Keratinocyte (primary cell): Measurements from ENCODE around the gene JAG2. TPM values are rescaled to one million over a fixed set of nuclear protein-coding genes. Genes with fewer than 3 reads are reported as not detected.

Source experiments
- DNase-seq: peaks from one replicate; pipeline ENCODE4 v3.0.0-alpha.2; 2011; ENCODE audit warnings: low read depth, missing footprints, low spot score
- FAIRE-seq: peaks from 2 replicates; lab custom pipeline; 2011; peaks lifted over from hg19 to GRCh38; lab: Jason Lieb, UNC
- H2AFZ ChIP-seq: 2 replicates; pipeline ENCODE4 v1.6.0; 2012; ENCODE audit warnings: low read length, control low read depth, inconsistent platforms; ENCODE audit not compliant: control insufficient read depth
- H3K27ac ChIP-seq: 2 replicates; pipeline ENCODE4 v1.5.1; 2011; ENCODE audit warnings: low read length; ENCODE audit not compliant: control insufficient read depth, insufficient read depth
- H3K27me3 ChIP-seq: 3 replicates; pipeline ENCODE4 v1.6.0; 2011; ENCODE audit warnings: low read length; ENCODE audit not compliant: control insufficient read depth, insufficient read depth; ENCODE audit errors: extremely low read depth
- H3K36me3 ChIP-seq, 2 experiments: 2 replicates in 1 of 2; 3 replicates in 1 of 2; pipeline ENCODE4 v1.5.1; 2011; ENCODE audit warnings: low read length in 2 of 2, mild to moderate bottlenecking in 1 of 2; ENCODE audit not compliant: control insufficient read depth in 2 of 2, insufficient read depth in 2 of 2; ENCODE audit errors: extremely low read depth in 1 of 2
- H3K4me1 ChIP-seq: 3 replicates; pipeline ENCODE4 v1.5.1; 2011; ENCODE audit warnings: low read length; ENCODE audit not compliant: control insufficient read depth, insufficient read depth; ENCODE audit errors: extremely low read depth
- H3K4me2 ChIP-seq: 3 replicates; pipeline ENCODE4 v1.6.0; 2011; ENCODE audit warnings: low read depth, low read length; ENCODE audit not compliant: control insufficient read depth, insufficient read depth; ENCODE audit errors: extremely low read depth
- H3K4me3 ChIP-seq, 3 experiments: fragments of 200-600 bp in 1 of 3; sonication (generic) in 1 of 3; 2 replicates in 2 of 3; 3 replicates in 1 of 3; pipeline ENCODE4 v1.5.1; 2011 to 2016; ENCODE audit warnings: low read length in 3 of 3, mild to moderate bottlenecking in 3 of 3, control low read depth in 2 of 3, inconsistent platforms in 1 of 3, low read depth in 1 of 3, mixed read lengths in 1 of 3, mixed run types in 1 of 3, moderate library complexity in 1 of 3; ENCODE audit not compliant: control insufficient read depth in 2 of 3, insufficient read depth in 2 of 3; ENCODE audit errors: extremely low read depth in 1 of 3
- H3K79me2 ChIP-seq: 2 replicates; pipeline ENCODE4 v1.6.0; 2012; ENCODE audit warnings: low read length; ENCODE audit not compliant: control insufficient read depth, insufficient read depth
- H3K9ac ChIP-seq: 3 replicates; pipeline ENCODE4 v1.6.0; 2011; ENCODE audit warnings: low read length; ENCODE audit not compliant: control insufficient read depth, insufficient read depth; ENCODE audit errors: extremely low read depth
- H3K9me1 ChIP-seq: 3 replicates; pipeline ENCODE4 v1.6.0; 2011; ENCODE audit warnings: low read length; ENCODE audit not compliant: control insufficient read depth, insufficient read depth; ENCODE audit errors: extremely low read depth
- H3K9me3 ChIP-seq: 2 replicates; pipeline ENCODE4 v1.5.1; 2012; ENCODE audit warnings: low read depth, low read length; ENCODE audit not compliant: control insufficient read depth
- H4K20me1 ChIP-seq: 3 replicates; pipeline ENCODE4 v1.6.0; 2011; ENCODE audit warnings: low read length; ENCODE audit not compliant: control insufficient read depth, insufficient read depth; ENCODE audit errors: extremely low read depth
- CTCF ChIP-seq, 3 experiments: IDR thresholded peaks in 1 of 3; conservative IDR thresholded peaks in 1 of 3; optimal IDR thresholded peaks in 1 of 3; 2 replicates in 2 of 3; 3 replicates in 1 of 3; pipeline versions ENCODE3 to v1.5.1; 2011; ENCODE audit warnings: low read length in 3 of 3, mild to moderate bottlenecking in 3 of 3, moderate library complexity in 2 of 3, control low read depth in 1 of 3, inconsistent platforms in 1 of 3; ENCODE audit not compliant: insufficient read depth in 2 of 3; ENCODE audit errors: extremely low read depth in 1 of 3
- EZH2 ChIP-seq: IDR thresholded peaks from one replicate; pipeline ENCODE4 v1.6.1; 2012; ENCODE audit warnings: inconsistent platforms, mild to moderate bottlenecking, low read length, moderate library complexity
- dilution Hi-C: fragments of 300-500 bp; cut with MboI; formaldehyde crosslinking; loops from one replicate; pipeline ENCODE4 v1.7.0; 2020; ENCODE audit warnings: low sequenced_read_pairs; ENCODE audit not compliant: extremely low pct_ligation_motif_present
- polyA minus RNA-seq, 3 experiments: library from RNA; depleted of rRNA, polyadenylated mRNA; stranded (reverse); fragments of >200 nt; gene quantifications; 1 replicate in 1 of 3; 2 replicates in 1 of 3; 3 replicates in 1 of 3; pipeline ENCODE4 v1.2.3, GENCODE V29; 2011
- polyA plus RNA-seq, 5 experiments: library from polyadenylated mRNA; depleted of rRNA in 3 of 5; stranded (reverse) in 3 of 5; stranded (forward) in 1 of 5; unstranded in 1 of 5; fragments of >200 nt; gene quantifications; 1 replicate in 1 of 5; 2 replicates in 3 of 5; 3 replicates in 1 of 5; pipeline versions ENCODE4 v1.2.1 to v1.2.3, GENCODE V29; 2011 to 2012; ENCODE audit warnings: missing spikeins in 2 of 5, low read depth in 1 of 5, low replicate concordance in 1 of 5

The JAG2 gene
- polyA plus RNA-seq, result 28.3 to 38.2 TPM (median 36.5 TPM) in 3 replicates
- polyA plus RNA-seq (2011; ENCODE audit: low read depth), result 7.2 TPM
- polyA plus RNA-seq (2011; cell fraction: cytosol; rRNA removed), result 9.4 and 18.2 TPM in 2 replicates
- 140 and 145 TPM in 2 replicates for polyA plus RNA-seq (2011; cell fraction: nucleus; rRNA removed)
- polyA plus RNA-seq (2012; ENCODE audit: low replicate concordance), result 17.3 and 74.5 TPM in 2 replicates
- polyA minus RNA-seq, result 48.0 to 72.7 TPM (median 66.2 TPM) in 3 replicates
- polyA minus RNA-seq (2011; cell fraction: cytosol; rRNA and poly(A)+ RNA removed), result 39.1 TPM
- polyA minus RNA-seq (2011; cell fraction: nucleus; rRNA and poly(A)+ RNA removed), result 141 and 154 TPM in 2 replicates

DNA sequence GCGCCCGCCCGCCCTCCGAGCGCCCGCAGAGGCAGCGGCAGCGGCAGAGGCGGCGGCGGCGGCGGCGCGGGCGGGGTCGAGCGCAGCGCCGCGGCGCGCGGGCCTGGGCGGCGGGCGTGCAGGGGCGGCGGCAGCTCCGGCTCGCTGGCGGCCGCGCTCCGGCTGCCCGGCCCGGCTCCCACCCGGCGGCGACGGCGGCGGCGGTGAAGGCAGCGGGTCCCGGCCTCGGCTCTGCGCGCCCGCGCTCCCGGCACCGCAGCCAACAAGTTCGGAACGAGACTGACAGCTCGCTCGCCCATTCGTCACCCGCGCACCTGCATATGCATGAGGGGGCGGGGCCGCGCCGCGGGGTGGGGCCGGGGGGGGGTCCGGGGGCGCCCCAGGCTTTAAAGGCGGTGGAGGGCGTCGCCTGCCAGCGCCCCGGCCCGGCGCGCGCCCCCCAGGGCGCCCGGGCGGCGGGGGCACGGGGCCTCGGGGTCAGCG lies at the start of gene JAG2:
TSS of gene JAG2 (minus strand) at position 281 of the 483 bp plus-strand sequence. CDS start 356 bp downstream, outside the sequence.
- peaks cover 13% of the 10 kb centered on the region for H4K20me1 ChIP-seq
- H3K9ac ChIP-seq, result peak within 1 kb of the TSS; percentile 54
- no peak within 1 kb of the TSS for H3K27ac ChIP-seq
- H3K9me3 ChIP-seq, result no peaks in the 10 kb centered on the region
- H3K36me3 ChIP-seq, result peaks cover 0 to 3% of the 10 kb centered on the region in 2 experiments
- FAIRE-seq (no peak), DNase-seq (no peak)
- peak within 1 kb of the TSS; percentile 67 for H3K4me2 ChIP-seq
- dilution Hi-C loops, result no loop called here
- TF ChIP-seq EZH2, result no peak
- no peak for TF ChIP-seq CTCF (optimal IDR thresholded peaks at IDR 0.05 in 1 of 3, IDR thresholded peaks at IDR 0.05 in 1 of 3, conservative IDR thresholded peaks at IDR 0.05 in 1 of 3; ENCODE audit: extremely low read depth in 1 of 3, insufficient read depth in 2 of 3, low read length in 3 of 3)
- H3K4me3 ChIP-seq, result peak within 1 kb of the TSS; percentile 62 to 67 (median 63)
- H3K79me2 ChIP-seq, result peaks cover 34% of the 10 kb centered on the region
- H3K9me1 ChIP-seq, result peaks cover 6% of the 10 kb centered on the region
- no peak within 1 kb of the TSS for H2AFZ ChIP-seq
- peaks cover 9% of the 10 kb centered on the region for H3K27me3 ChIP-seq
- H3K4me1 ChIP-seq, result peaks cover 26% of the 10 kb centered on the region

GRCh38 chr14:105217774-105218173 lies 49.2 kb upstream of the JAG2 start:
- no peaks in the 10 kb centered on the region for H3K9me1 ChIP-seq
- DNase-seq (no peak), FAIRE-seq (no peak)
- H2AFZ ChIP-seq, result no peak overlapping the region
- no peak overlapping the region for H3K9ac ChIP-seq
- no peak overlapping the region for H3K27ac ChIP-seq
- dilution Hi-C loops, result no loop called here
- H3K79me2 ChIP-seq, result no peaks in the 10 kb centered on the region
- no peaks in the 10 kb centered on the region for H3K27me3 ChIP-seq
- H3K36me3 ChIP-seq, result peaks cover 0 to 21% of the 10 kb centered on the region in 2 experiments
- no peak for TF ChIP-seq EZH2
- TF ChIP-seq CTCF (optimal IDR thresholded peaks at IDR 0.05 in 1 of 3, IDR thresholded peaks at IDR 0.05 in 1 of 3, conservative IDR thresholded peaks at IDR 0.05 in 1 of 3; ENCODE audit: extremely low read depth in 1 of 3, insufficient read depth in 2 of 3, low read length in 3 of 3), result no peak
- H3K4me1 ChIP-seq, result no peaks in the 10 kb centered on the region
- H4K20me1 ChIP-seq, result no peaks in the 10 kb centered on the region
- H3K4me3 ChIP-seq, result no peak overlapping the region
- no peak overlapping the region for H3K4me2 ChIP-seq
- no peaks in the 10 kb centered on the region for H3K9me3 ChIP-seq
